ENCODE data around the gene MCUB.

GRCh38 chr4:109548655-109549054 is 11.4 kb upstream of the MCUB start:
- no peak for TF ChIP-seq CTCF (IDR thresholded peaks at IDR 0.05)
- no peak for TF ChIP-seq POLR2A (IDR thresholded peaks at IDR 0.05)

Measured in thyroid gland (tissue), 4 donors.